Panc1 (cell line): Measurements from ENCODE around the gene FAM228A. TPM values are rescaled to one million over a fixed set of nuclear protein-coding genes. Genes with fewer than 3 reads are reported as not detected.

Source experiments
- ATAC-seq: fragments of 200-7000 bp; cut with Tn5 transposase; 2 replicates; pipeline ENCODE4 v1.9.1; 2020; ENCODE audit warnings: mild to moderate bottlenecking, moderate library complexity
- BruUV-seq: library from RNA; stranded (reverse); fragments of 400-500 nt; replicated peaks from 2 replicates; lab custom pipeline; 2021; lab: Mats Ljungman, UMichigan
- CTCF ChIA-PET: fragments of 300-600 bp; sonication (Branson Sonifier 250); formaldehyde crosslinking; loops from one replicate; lab custom pipeline; 2022; ENCODE audit warnings: antibody characterized with exemption; lab: Charles Lee
- POLR2A ChIA-PET: fragments of 300-600 bp; sonication (Branson Sonifier 250); formaldehyde crosslinking; loops from one replicate; lab custom pipeline; 2022; ENCODE audit warnings: antibody characterized with exemption; lab: Charles Lee
- DNase-seq: peaks from one replicate; pipeline ENCODE4 v3.0.0-alpha.2; 2010; ENCODE audit warnings: low read depth, low spot score
- H3K27ac ChIP-seq: 2 replicates; pipeline ENCODE4 v1.5.1; 2011; ENCODE audit warnings: mild to moderate bottlenecking, low read length, inconsistent platforms
- H3K27me3 ChIP-seq: fragments of 200-500 bp; sonication (Bioruptor generic); 2 replicates; pipeline ENCODE4 v1.6.0; 2014; ENCODE audit warnings: low read length, inconsistent platforms; ENCODE audit not compliant: control insufficient read depth, insufficient read depth
- H3K36me3 ChIP-seq: fragments of 200-500 bp; sonication (Bioruptor generic); 2 replicates; pipeline ENCODE4 v1.5.1; 2014; ENCODE audit warnings: inconsistent platforms, mild to moderate bottlenecking, low read length, moderate library complexity; ENCODE audit not compliant: control insufficient read depth, insufficient read depth
- H3K4me1 ChIP-seq: 2 replicates; pipeline ENCODE4 v1.5.1; 2011; ENCODE audit warnings: inconsistent platforms, mild to moderate bottlenecking, low read length, moderate library complexity; ENCODE audit not compliant: control insufficient read depth, insufficient read depth
- H3K4me3 ChIP-seq, 2 experiments: 2 replicates each; pipeline ENCODE4 v1.5.1; 2011 to 2012; ENCODE audit warnings: low read depth in 2 of 2, low read length in 2 of 2, mild to moderate bottlenecking in 2 of 2, inconsistent platforms in 1 of 2, moderate library complexity in 1 of 2
- H3K9me3 ChIP-seq: fragments of 200-500 bp; sonication (Bioruptor generic); 2 replicates; pipeline ENCODE4 v1.5.1; 2014; ENCODE audit warnings: low read depth, mild to moderate bottlenecking, inconsistent platforms, low read length, moderate library complexity; ENCODE audit not compliant: control insufficient read depth, insufficient read depth
- CTCF ChIP-seq: fragments of 450-650 bp; IDR thresholded peaks from 2 replicates; pipeline ENCODE4 v1.5.1; 2017; ENCODE audit warnings: mild to moderate bottlenecking
- POLR2AphosphoS5 ChIP-seq: IDR thresholded peaks from 2 replicates; pipeline ENCODE4 v1.6.1; 2012; ENCODE audit warnings: mild to moderate bottlenecking, low read depth, low read length, moderate library complexity
- REST ChIP-seq, 2 experiments: IDR thresholded peaks; 2 replicates each; pipeline ENCODE4 v1.6.1; 2011 to 2012; ENCODE audit warnings: low read depth in 2 of 2, control low read depth in 1 of 2, low read length in 1 of 2, mild to moderate bottlenecking in 1 of 2, moderate library complexity in 1 of 2; ENCODE audit not compliant: insufficient read depth in 1 of 2
- SIN3A ChIP-seq: IDR thresholded peaks from 2 replicates; pipeline ENCODE4 v1.6.1; 2012; ENCODE audit warnings: low read depth, mild to moderate bottlenecking, low read length, moderate library complexity, borderline replicate concordance; ENCODE audit not compliant: insufficient read depth
- TCF7L2 ChIP-seq: IDR thresholded peaks from 2 replicates; pipeline ENCODE4 v1.6.1; 2011; ENCODE audit warnings: mild to moderate bottlenecking, low read depth, low read length, inconsistent platforms
- in situ Hi-C: cut with HindIII; loops from 2 replicates; pipeline ENCODE4 v1.10.0; 2016; ENCODE audit warnings: low sequenced_read_pairs, low pct_unique_long_range_greater_than_20kb
- intact Hi-C: fragments of 100-400 bp; cut with micrococcal nuclease; formaldehyde crosslinking; loops from one replicate; pipeline ENCODE4 v1.10.0; 2022; ENCODE audit not compliant: unreplicated experiment
- total RNA-seq: library from RNA; stranded (reverse); gene quantifications from one replicate; pipeline ENCODE4 v1.2.1, GENCODE V29; 2021; ENCODE audit not compliant: unreplicated experiment

FAM228A gene
- total RNA-seq, 1 experiment from 2014 or later, result not detected

GRCh38 chr2:24182507-24182906 is 7.7 kb downstream of the FAM228A start:
- in situ Hi-C loops (no loop called here), intact Hi-C loops (no loop called here)
- Histone ChIP-seq H3K9me3 (no peaks in the 10 kb centered on the region), H3K4me3 (no peak overlapping the region), H3K27ac (no peak overlapping the region), H3K36me3 (no peaks in the 10 kb centered on the region), H3K4me1 (no peaks in the 10 kb centered on the region), H3K27me3 (no peaks in the 10 kb centered on the region)
- ATAC-seq, result peak; percentile 52; the same call in 1 of the 2 replicates
- BruUV-seq, result no TSS peak
- CTCF ChIA-PET, result no interaction called here
- no peak for DNase-seq
- TF ChIP-seq REST (IDR thresholded peaks at IDR 0.05; ENCODE audit: insufficient read depth in 1 of 2, low read depth in 2 of 2, low read length in 1 of 2) (no peak), POLR2AphosphoS5 (no peak), SIN3A (no peak), CTCF (no peak), TCF7L2 (no peak)
- POLR2A ChIA-PET, result no interaction called here

GRCh38 chr2:24183366-24184069 is 8.7 kb downstream of the FAM228A start:
- in situ Hi-C loops, result no loop called here
- CTCF ChIA-PET, result interaction anchor here (0.6 kb wide), 1 partner anchor 27 kb away, joined by 8 read pairs; no protein-coding TSS in a partner anchor
- DNase-seq, result no peak
- Histone ChIP-seq H3K9me3 (no peaks in the 10 kb centered on the region), H3K27ac (no peak overlapping the region), H3K4me1 (no peaks in the 10 kb centered on the region), H3K27me3 (no peaks in the 10 kb centered on the region), H3K36me3 (no peaks in the 10 kb centered on the region), H3K4me3 (no peak overlapping the region)
- TF ChIP-seq TCF7L2 (no peak), SIN3A (no peak), CTCF (no peak), REST (IDR thresholded peaks at IDR 0.05; ENCODE audit: insufficient read depth in 1 of 2, low read depth in 2 of 2, low read length in 1 of 2) (no peak), POLR2AphosphoS5 (no peak)
- POLR2A ChIA-PET, result no interaction called here
- BruUV-seq, result no TSS peak
- ATAC-seq, result no peak
- intact Hi-C loops, result no loop called here
